Measurements from ENCODE around the gene SYCP2L. TPM values are rescaled to one million over a fixed set of nuclear protein-coding genes. Genes with fewer than 3 reads are reported as not detected.

The SYCP2L gene
- total and polyA plus RNA-seq, 2 of the 8 experiments (the other 6 are each of a cell fraction or from before 2014, with no cell fraction given), result 1.7 to 4.2 TPM

DNA sequence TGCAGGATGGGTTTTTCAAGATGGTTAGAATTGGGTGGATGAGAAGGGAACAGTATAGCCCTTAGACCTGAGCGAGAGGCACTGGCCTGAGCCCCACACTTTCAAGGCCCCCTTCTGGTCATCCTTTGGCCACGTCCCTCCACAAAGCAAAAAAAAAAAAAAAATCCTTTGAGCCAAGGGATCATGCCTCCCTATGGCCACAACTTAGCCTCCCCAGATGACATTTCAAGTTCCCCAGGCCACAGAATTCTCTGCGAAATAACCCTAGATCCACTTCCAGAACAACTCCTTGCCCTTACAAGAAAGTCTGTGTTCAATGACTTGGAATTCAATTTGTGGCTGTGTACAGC lies 126.8 kb downstream of the SYCP2L start:
- Histone ChIP-seq H2BK15ac (ENCODE audit: low read length) (no peak overlapping the region), H2AFZ (ENCODE audit: low read length) (no peak overlapping the region), H3K4me3 (ENCODE audit: extremely low read depth in 1 of 4, insufficient read depth in 2 of 4, low read depth in 3 of 4, low read length in 4 of 4) (no peak overlapping the region), H2BK5ac (ENCODE audit: low read depth, low read length) (no peak overlapping the region), H3K18ac (ENCODE audit: extremely low read depth, low read length) (no peak overlapping the region), H3K79me1 (ENCODE audit: low read depth, low read length) (no peaks in the 10 kb centered on the region), H2BK20ac (ENCODE audit: low read length) (no peak overlapping the region), H3K4me1 (replicated peaks in 1 of 4; ENCODE audit: control insufficient read depth in 3 of 4, insufficient read depth in 4 of 4, low read length in 3 of 4) (peaks cover 0 to 5% (median 0%) of the 10 kb centered on the region in 4 experiments; a peak in 1 of 7 replicates), H4K91ac (replicated peaks; ENCODE audit: insufficient read length, low read length) (no peak overlapping the region), H3K9ac (replicated peaks in 1 of 4; ENCODE audit: extremely low read depth in 1 of 4, low read depth in 3 of 4, low read length in 3 of 4) (no peak overlapping the region), H3K36me3 (ENCODE audit: control insufficient read depth in 2 of 4, insufficient read depth in 4 of 4, low read length in 3 of 4) (no peaks in the 10 kb centered on the region), H3K9me3 (ENCODE audit: insufficient read depth in 2 of 2, low read depth in 1 of 2, low read length in 1 of 2) (no peaks in the 10 kb centered on the region), H3K4me2 (ENCODE audit: insufficient read depth in 1 of 2, low read depth in 2 of 2, low read length in 2 of 2) (no peak overlapping the region), H3K27me3 (replicated peaks in 1 of 4; ENCODE audit: control insufficient read depth in 3 of 4, extremely low read depth in 1 of 4, insufficient read depth in 3 of 4, low read length in 3 of 4) (no peaks in the 10 kb centered on the region; a peak in 1 of 7 replicates), H4K5ac (ENCODE audit: insufficient read length, low read depth, low read length) (no peak overlapping the region), H4K20me1 (replicated peaks in 1 of 2; ENCODE audit: control insufficient read depth in 1 of 2, insufficient read depth in 2 of 2, low read length in 2 of 2) (no peaks in the 10 kb centered on the region), H3K14ac (ENCODE audit: insufficient read length) (no peak overlapping the region), H3K4ac (replicated peaks; ENCODE audit: insufficient read length, low read depth, low read length) (no peak overlapping the region), H3K23me2 (ENCODE audit: low read depth, low read length) (no peaks in the 10 kb centered on the region), H3K27ac (ENCODE audit: low read depth, low read length) (no peak overlapping the region), H3K23ac (ENCODE audit: insufficient read length) (no peak overlapping the region), H3K79me2 (ENCODE audit: control insufficient read depth in 1 of 2, insufficient read depth in 2 of 2, low read length in 2 of 2) (no peaks in the 10 kb centered on the region), H3K56ac (replicated peaks; ENCODE audit: insufficient read length, low read depth, low read length) (no peak overlapping the region), H4K8ac (ENCODE audit: extremely low read depth, insufficient read depth, low read length) (no peak overlapping the region), H2BK120ac (replicated peaks; ENCODE audit: low read depth, low read length) (no peak overlapping the region), H2BK12ac (ENCODE audit: low read depth, low read length) (no peak overlapping the region), H2AK5ac (ENCODE audit: low read depth, low read length) (no peak overlapping the region)
- FAIRE-seq (peak; percentile 24), DNase-seq (ENCODE audit: low read depth in 1 of 2, low spot score in 2 of 2) (no peak)
- 65% methylated on average over 3 of the region's 3 CpGs; no CpG with 5 or more reads in 1 of the 2 experiments for WGBS, 2 experiments (ENCODE audit: extremely low coverage in 1 of 2, insufficient coverage in 1 of 2, insufficient read length in 1 of 2, insufficient replicate concordance in 2 of 2, low coverage in 1 of 2, low lambda C conversion rate in 2 of 2, missing lambda C conversion rate in 1 of 2)
- POLR2A ChIA-PET (ENCODE audit: partially characterized antibody), result no interaction called here
- CTCF ChIA-PET (ENCODE audit: partially characterized antibody), result no interaction called here
- no peak for TF ChIP-seq RXRA (IDR thresholded peaks at IDR 0.05; ENCODE audit: insufficient read depth, low read depth, low read length)
- TF ChIP-seq, protein P1, sequence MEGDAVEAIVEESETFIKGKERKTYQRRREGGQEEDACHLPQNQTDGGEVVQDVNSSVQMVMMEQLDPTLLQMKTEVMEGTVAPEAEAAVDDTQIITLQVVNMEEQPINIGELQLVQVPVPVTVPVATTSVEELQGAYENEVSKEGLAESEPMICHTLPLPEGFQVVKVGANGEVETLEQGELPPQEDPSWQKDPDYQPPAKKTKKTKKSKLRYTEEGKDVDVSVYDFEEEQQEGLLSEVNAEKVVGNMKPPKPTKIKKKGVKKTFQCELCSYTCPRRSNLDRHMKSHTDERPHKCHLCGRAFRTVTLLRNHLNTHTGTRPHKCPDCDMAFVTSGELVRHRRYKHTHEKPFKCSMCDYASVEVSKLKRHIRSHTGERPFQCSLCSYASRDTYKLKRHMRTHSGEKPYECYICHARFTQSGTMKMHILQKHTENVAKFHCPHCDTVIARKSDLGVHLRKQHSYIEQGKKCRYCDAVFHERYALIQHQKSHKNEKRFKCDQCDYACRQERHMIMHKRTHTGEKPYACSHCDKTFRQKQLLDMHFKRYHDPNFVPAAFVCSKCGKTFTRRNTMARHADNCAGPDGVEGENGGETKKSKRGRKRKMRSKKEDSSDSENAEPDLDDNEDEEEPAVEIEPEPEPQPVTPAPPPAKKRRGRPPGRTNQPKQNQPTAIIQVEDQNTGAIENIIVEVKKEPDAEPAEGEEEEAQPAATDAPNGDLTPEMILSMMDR (IDR thresholded peaks at IDR 0.05; ENCODE audit: control extremely low read depth in 1 of 3, insufficient read depth in 1 of 3, low read depth in 1 of 3, low read length in 3 of 3), result peak; percentile 32 to 37 (median 36)
- TF ChIP-seq TAF1 (IDR thresholded peaks at IDR 0.05; ENCODE audit: low read depth, low read length), result no peak
- TF ChIP-seq, protein P2, sequence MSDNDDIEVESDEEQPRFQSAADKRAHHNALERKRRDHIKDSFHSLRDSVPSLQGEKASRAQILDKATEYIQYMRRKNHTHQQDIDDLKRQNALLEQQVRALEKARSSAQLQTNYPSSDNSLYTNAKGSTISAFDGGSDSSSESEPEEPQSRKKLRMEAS (IDR thresholded peaks at IDR 0.05), result no peak
- TF ChIP-seq BCL11A (IDR thresholded peaks at IDR 0.05; ENCODE audit: low read depth in 2 of 2, low read length in 2 of 2), result no peak
- TF ChIP-seq SP4 (IDR thresholded peaks at IDR 0.05; ENCODE audit: low read length), result no peak
- no peak for TF ChIP-seq BRCA1 (IDR thresholded peaks at IDR 0.05; ENCODE audit: low read depth, low read length)
- TF ChIP-seq JUND (IDR thresholded peaks at IDR 0.05; ENCODE audit: low read length), result no peak
- no peak for TF ChIP-seq RNF2 (IDR thresholded peaks at IDR 0.05; ENCODE audit: borderline replicate concordance, low read depth, low read length, missing control alignments, poor library complexity, severe bottlenecking)
- TF ChIP-seq SP2 (IDR thresholded peaks at IDR 0.05; ENCODE audit: low read length), result no peak
- TF ChIP-seq CHD2 (IDR thresholded peaks at IDR 0.05; ENCODE audit: low read length), result no peak
- TF ChIP-seq KDM5A (IDR thresholded peaks at IDR 0.05; ENCODE audit: low read length), result no peak
- no peak for TF ChIP-seq NRF1 (IDR thresholded peaks at IDR 0.05; ENCODE audit: low read depth, low read length)
